Esophagus squamous epithelium (tissue), 5 donors: ENCODE data around the gene CSF2RB. TPM values are rescaled to one million over a fixed set of nuclear protein-coding genes. Genes with fewer than 3 reads are reported as not detected.
A peak's percentile ranks its signal among the peaks of the same experiment; 100 is the strongest.

Experiments
- DNase-seq: peaks from one replicate; lab custom pipeline; 2025; lab: John Stamatoyannopoulos, UW
- H3K27ac ChIP-seq, 4 donors: fragments of 200-600 bp; sonication (generic); one replicate each; pipeline ENCODE4 v1.5.1; 2016 to 2019; ENCODE audit warnings: mild to moderate bottlenecking in 1 of 4
- H3K27me3 ChIP-seq, 4 donors: fragments of 200-600 bp; sonication (generic); 1 replicate in 3 of 4; 2 replicates in 1 of 4; pipeline versions ENCODE4 v1.5.1 to v1.6.0; 2017 to 2021; ENCODE audit warnings: antibody characterized with exemption in 1 of 4
- H3K36me3 ChIP-seq, 3 donors: fragments of 200-600 bp; sonication (generic); one replicate each; pipeline ENCODE4 v1.5.1; 2016 to 2019
- H3K4me1 ChIP-seq, 3 donors: fragments of 200-600 bp; sonication (generic); one replicate each; pipeline ENCODE4 v1.5.1; 2017 to 2019
- H3K4me3 ChIP-seq, 4 donors: fragments of 200-600 bp; sonication (generic); 1 replicate in 3 of 4; 2 replicates in 1 of 4; pipeline ENCODE4 v1.5.1; 2016 to 2019; ENCODE audit warnings: mild to moderate bottlenecking in 2 of 4, moderate library complexity in 1 of 4
- H3K9me3 ChIP-seq, 3 donors: fragments of 200-600 bp; sonication (generic); one replicate each; pipeline ENCODE4 v1.5.1; 2016 to 2019
- POLR2A ChIP-seq, 4 donors: fragments of 450-650 bp; IDR thresholded peaks; one replicate each; pipeline ENCODE4 v1.6.1; 2017; ENCODE audit warnings: antibody characterized with exemption in 4 of 4, mild to moderate bottlenecking in 4 of 4, moderate library complexity in 3 of 4
- WGBS, 2 donors: methylation state at CpG; one replicate each; pipeline ENCODE4 v1.1.5; 2018; 5-methylcytosine and 5-hydroxymethylcytosine counted together
- intact Hi-C: fragments of 100-400 bp; cut with DNase I; formaldehyde crosslinking; loops from one replicate; pipeline ENCODE4 v1.15.0; 2022
- total RNA-seq, 4 donors: library from RNA; depleted of rRNA; stranded (reverse); fragments of >200 nt; gene quantifications; one replicate each; pipeline ENCODE4 v1.1.0, GENCODE V29; 2016
- TF ChIP-seq, protein P1 (sequence below), 6 experiments: fragments of 450-650 bp in 4 of 6; fragments of 200-600 bp in 2 of 6; sonication (generic) in 2 of 6; IDR thresholded peaks; one replicate each; pipeline ENCODE4 v1.5.1; 2016 to 2019; ENCODE audit warnings: antibody characterized with exemption in 6 of 6, mild to moderate bottlenecking in 4 of 6, moderate library complexity in 4 of 6
- donor health status: DM: yes; HTN: yes; CAD: no.

Gene CSF2RB
- total RNA-seq, 4 donors from 2014 or later = 1.5 to 6.1 (median 2.9) TPM

DNA sequence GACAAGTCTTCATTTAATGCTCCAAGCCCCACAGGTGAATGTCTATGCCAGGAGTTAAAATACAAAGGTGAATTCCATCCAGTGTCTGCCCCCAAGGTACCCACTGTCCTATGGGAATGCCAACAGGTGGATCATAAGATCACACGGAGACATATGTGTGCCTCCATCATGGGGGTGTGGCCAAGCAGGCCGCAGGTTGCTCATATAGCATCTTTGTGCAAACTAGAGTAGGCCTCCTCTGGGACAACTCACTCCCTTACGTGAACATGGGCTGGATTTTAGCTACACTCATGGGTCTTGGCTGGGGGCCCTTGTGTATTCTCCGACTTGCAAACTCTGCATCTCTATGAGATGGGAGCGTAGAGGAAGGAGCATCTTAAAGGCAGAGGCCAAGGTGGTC, 45.7 kb upstream of the CSF2RB start:
- H3K36me3 ChIP-seq = no peaks in the 10 kb centered on the region
- TF ChIP-seq POLR2A (IDR thresholded peaks at IDR 0.05) = no peak
- TF ChIP-seq, protein P1, sequence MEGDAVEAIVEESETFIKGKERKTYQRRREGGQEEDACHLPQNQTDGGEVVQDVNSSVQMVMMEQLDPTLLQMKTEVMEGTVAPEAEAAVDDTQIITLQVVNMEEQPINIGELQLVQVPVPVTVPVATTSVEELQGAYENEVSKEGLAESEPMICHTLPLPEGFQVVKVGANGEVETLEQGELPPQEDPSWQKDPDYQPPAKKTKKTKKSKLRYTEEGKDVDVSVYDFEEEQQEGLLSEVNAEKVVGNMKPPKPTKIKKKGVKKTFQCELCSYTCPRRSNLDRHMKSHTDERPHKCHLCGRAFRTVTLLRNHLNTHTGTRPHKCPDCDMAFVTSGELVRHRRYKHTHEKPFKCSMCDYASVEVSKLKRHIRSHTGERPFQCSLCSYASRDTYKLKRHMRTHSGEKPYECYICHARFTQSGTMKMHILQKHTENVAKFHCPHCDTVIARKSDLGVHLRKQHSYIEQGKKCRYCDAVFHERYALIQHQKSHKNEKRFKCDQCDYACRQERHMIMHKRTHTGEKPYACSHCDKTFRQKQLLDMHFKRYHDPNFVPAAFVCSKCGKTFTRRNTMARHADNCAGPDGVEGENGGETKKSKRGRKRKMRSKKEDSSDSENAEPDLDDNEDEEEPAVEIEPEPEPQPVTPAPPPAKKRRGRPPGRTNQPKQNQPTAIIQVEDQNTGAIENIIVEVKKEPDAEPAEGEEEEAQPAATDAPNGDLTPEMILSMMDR (IDR thresholded peaks at IDR 0.05) = no peak
- no peak overlapping the region for H3K4me3 ChIP-seq
- H3K27me3 ChIP-seq = peaks cover 0 to 32% (median 0%) of the 10 kb centered on the region in 4 donors
- intact Hi-C loops = loop anchor here (10.0 kb wide), 1 partner anchor 323 kb away; no protein-coding TSS in a partner anchor
- no peaks in the 10 kb centered on the region for H3K9me3 ChIP-seq
- DNase-seq = no peak
- no peak overlapping the region for H3K27ac ChIP-seq
- WGBS, 2 donors = 90 to 93% methylated on average over 3 to 5 of the region's 5 CpGs
- peaks cover 8 to 50% (median 21%) of the 10 kb centered on the region in 3 donors for H3K4me1 ChIP-seq

DNA sequence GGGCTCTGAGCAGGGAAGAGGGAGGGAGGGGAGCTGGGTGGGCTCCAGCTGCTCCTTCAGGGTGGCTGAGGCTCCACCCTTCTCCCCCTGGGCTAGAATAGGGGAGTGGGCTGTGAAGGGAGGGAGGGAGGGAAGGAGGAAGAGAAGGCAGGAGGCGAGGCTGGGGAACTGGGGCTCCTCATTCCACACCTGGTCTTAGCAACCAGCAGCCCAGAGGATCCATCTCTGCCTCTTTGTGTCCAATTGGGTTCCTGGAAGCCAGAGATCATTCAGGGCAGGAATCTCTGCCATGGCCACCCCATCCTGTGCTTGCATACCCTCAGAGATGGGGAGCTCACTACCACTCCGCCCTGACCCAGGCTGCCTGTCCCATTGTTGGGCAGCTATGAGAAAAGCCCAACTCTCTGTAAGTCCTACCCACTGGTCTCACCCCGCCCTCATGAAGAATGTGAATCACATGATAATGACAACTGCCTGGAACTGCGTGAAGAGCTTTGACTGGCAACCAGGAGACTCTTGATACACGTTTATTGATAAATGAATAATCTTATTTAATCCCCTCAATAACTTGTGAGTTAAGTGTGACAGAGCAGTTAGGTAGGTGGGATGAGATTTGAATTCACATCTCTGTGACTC, 44.8 kb upstream of the CSF2RB start:
- 61 to 69% methylated on average over 3 to 4 of the region's 5 CpGs for WGBS, 2 donors
- Histone ChIP-seq H3K27me3 (peaks cover 0 to 32% (median 0%) of the 10 kb centered on the region in 4 donors), H3K4me3 (no peak overlapping the region), H3K9me3 (no peaks in the 10 kb centered on the region), H3K27ac (no peak overlapping the region), H3K4me1 (peaks cover 8 to 57% (median 26%) of the 10 kb centered on the region in 3 donors), H3K36me3 (no peaks in the 10 kb centered on the region)
- DNase-seq = no peak
- TF ChIP-seq POLR2A (IDR thresholded peaks at IDR 0.05) = no peak
- TF ChIP-seq, protein P1 (IDR thresholded peaks at IDR 0.05) = no peak
- intact Hi-C loops = loop anchor here (10.0 kb wide), 1 partner anchor 324 kb away; no protein-coding TSS in a partner anchor

DNA sequence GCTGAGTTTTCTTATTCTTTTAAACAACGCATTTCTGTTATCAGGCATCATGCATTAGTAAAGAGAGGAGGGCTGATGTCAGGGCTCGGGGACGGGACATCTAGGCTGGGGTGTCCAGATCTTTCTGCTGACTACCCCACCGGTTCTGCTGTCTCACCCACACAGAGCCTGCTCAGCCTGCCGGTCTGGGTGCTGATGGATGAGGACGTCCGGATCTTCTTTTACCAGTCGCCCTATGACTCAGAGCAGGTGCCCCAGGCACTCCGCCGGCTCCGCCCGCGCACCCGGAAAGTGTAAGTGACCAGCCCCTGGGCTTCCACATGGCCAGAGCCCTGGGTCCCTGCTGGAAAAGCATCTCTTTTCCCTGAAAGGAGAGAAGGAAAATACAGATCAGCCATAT, 43.2 kb upstream of the CSF2RB start:
- intact Hi-C loops = loop anchor here (5.0 kb wide), 1 partner anchor 102 kb away; no protein-coding TSS in a partner anchor
- DNase-seq = no peak
- H3K9me3 ChIP-seq = no peaks in the 10 kb centered on the region
- H3K4me1 ChIP-seq = peaks cover 13 to 66% (median 34%) of the 10 kb centered on the region in 3 donors
- H3K36me3 ChIP-seq = no peaks in the 10 kb centered on the region
- WGBS, 2 donors = 48 to 69% methylated on average over 5 to 7 of the region's 14 CpGs
- peaks cover 0 to 32% (median 0%) of the 10 kb centered on the region in 4 donors for H3K27me3 ChIP-seq
- no peak for TF ChIP-seq POLR2A (IDR thresholded peaks at IDR 0.05)
- TF ChIP-seq, protein P1 (IDR thresholded peaks at IDR 0.05) = no peak
- H3K27ac ChIP-seq = peak overlapping the region in 1 of 4 donors; percentile 17
- H3K4me3 ChIP-seq = no peak overlapping the region

DNA sequence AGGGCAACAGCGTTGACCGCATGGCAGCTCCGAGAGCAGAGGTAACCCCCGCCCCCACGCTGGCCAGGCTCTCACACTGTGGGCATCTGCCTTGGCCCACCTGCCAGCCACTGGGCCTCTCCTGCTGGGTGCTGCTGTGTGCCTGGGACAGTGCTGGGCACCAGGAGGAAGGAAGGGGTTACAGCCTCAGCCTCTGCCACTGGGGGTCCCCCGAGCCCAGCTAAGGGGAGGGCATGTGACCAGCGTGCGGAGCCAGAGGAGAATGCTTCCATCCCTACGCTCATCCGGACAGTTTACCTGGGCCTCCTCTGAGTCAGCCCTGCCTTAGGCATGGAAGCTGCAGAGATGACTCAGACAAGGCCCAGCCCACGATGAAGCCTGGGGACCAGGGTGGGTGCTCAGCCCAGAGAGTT, 41.8 kb upstream of the CSF2RB start:
- Histone ChIP-seq H3K4me3 (no peak overlapping the region), H3K36me3 (no peaks in the 10 kb centered on the region), H3K4me1 (peaks cover 13 to 62% (median 32%) of the 10 kb centered on the region in 3 donors), H3K27me3 (peaks cover 0 to 23% (median 0%) of the 10 kb centered on the region in 4 donors), H3K27ac (peak overlapping the region in 2 of 4 donors; percentile 11 to 28), H3K9me3 (no peaks in the 10 kb centered on the region)
- no peak for DNase-seq
- intact Hi-C loops = loop anchor here (5.0 kb wide), 1 partner anchor 101 kb away; no protein-coding TSS in a partner anchor
- 100% methylated on average over 2 of the region's 11 CpGs; no CpG with 5 or more reads in 1 of the 2 donors for WGBS, 2 donors
- TF ChIP-seq POLR2A (IDR thresholded peaks at IDR 0.05) = no peak
- TF ChIP-seq, protein P1 (IDR thresholded peaks at IDR 0.05) = no peak

DNA sequence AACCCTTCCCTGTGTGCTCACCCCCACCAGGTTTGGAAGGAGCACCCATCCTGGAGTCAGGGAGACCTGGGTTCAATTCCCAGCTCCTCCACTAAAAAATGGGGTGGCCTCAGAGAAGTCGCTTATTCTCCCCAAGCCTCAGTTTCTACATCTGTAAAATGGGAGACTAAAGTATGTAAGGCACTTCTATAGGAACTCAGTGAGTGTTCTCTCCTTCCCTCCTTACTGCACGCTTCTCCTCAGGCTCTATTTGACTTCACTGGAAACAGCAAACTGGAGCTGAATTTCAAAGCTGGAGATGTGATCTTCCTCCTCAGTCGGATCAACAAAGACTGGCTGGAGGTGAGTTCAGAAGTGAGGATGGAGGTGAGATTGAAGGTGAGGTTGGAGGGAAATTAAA, 41.3 kb upstream of the CSF2RB start:
- Histone ChIP-seq H3K36me3 (no peaks in the 10 kb centered on the region), H3K4me1 (peaks cover 13 to 62% (median 32%) of the 10 kb centered on the region in 3 donors), H3K27ac (peak overlapping the region in 1 of 4 donors; percentile 11), H3K9me3 (no peaks in the 10 kb centered on the region), H3K27me3 (peaks cover 0 to 21% (median 0%) of the 10 kb centered on the region in 4 donors), H3K4me3 (no peak overlapping the region)
- no peak for DNase-seq
- 90 to 95% methylated on average over 2 to 3 of the region's 3 CpGs for WGBS, 2 donors
- intact Hi-C loops = loop anchor here (5.0 kb wide), 1 partner anchor 100 kb away; no protein-coding TSS in a partner anchor
- TF ChIP-seq POLR2A (IDR thresholded peaks at IDR 0.05) = no peak
- TF ChIP-seq, protein P1 (IDR thresholded peaks at IDR 0.05) = no peak
